OCI-M1 (cell line): Measurements from ENCODE around the gene SMYD3.

Experiments
- DNase-seq: peaks from one replicate; lab custom pipeline; 2025; lab: John Stamatoyannopoulos, UW

Gene SMYD3

GRCh38 chr1:246029616-246030015 is 477.5 kb downstream of the SMYD3 start:
- peak; percentile 37 for DNase-seq

GRCh38 chr1:246024118-246024517 is 483.0 kb downstream of the SMYD3 start:
- DNase-seq: peak; percentile 32

GRCh38 chr1:246020211-246020954 is 486.7 kb downstream of the SMYD3 start:
- peak; percentile 17 for DNase-seq

GRCh38 chr1:246018146-246018545 is 488.9 kb downstream of the SMYD3 start:
- DNase-seq: no peak

DNA sequence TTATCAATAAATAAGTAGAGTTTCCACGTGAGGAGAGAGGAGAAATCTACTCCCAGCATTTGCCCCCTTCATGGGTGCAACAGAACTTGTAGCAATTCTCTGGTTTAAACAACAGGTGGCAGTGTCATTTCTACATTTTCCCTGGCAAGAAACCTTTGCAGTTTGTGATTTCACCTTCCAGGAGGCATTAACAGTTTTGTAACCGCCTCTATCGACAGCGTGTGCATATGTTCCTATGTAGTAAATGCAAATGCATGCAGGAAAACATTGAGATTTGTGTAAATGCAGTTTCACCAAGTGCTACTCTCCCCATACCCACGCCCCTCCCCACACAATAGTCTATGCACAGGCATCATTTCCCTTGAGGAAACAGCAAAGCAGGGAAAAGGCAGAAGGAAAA is 494.7 kb downstream of the SMYD3 start:
- DNase-seq: peak; percentile 83

DNA sequence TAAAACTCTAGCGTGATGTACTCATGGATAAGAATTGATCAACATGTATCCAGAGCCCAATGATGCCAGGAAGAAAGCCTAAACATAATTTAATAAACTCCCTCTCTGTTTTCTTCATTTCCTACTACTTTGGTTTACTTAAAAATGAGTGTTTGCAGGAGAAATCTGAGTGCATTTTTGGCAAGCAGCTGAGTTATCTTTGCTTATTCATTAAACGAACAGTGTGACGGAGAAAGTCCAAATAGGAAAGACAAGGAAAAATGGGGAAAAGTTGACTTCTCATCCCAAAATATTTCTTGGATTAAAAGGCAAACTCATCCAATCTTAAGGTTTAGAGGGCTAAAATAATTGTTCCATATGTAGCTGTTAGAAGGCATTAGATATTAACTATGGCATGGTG is 496.7 kb downstream of the SMYD3 start:
- DNase-seq: no peak

GRCh38 chr1:246008363-246008831 is 498.7 kb downstream of the SMYD3 start:
- no peak for DNase-seq

GRCh38 chr1:246005067-246005466 is 502.0 kb downstream of the SMYD3 start:
- peak; percentile 41 for DNase-seq

GRCh38 chr1:246004301-246004700 is 502.8 kb downstream of the SMYD3 start:
- DNase-seq: no peak

DNA sequence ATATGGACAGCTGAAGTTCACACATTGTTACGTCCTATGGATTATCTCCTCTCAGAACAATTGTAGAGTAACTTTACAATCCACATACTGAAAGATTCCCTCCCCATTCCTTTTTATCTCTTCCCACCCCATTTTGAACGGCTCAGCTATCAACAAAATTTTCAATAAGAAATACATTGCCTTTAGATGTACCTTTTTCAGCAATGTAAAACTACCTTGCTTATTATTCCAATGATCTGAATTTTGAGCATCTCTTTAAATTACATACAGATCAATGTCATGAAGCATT is 503.7 kb downstream of the SMYD3 start:
- no peak for DNase-seq

GRCh38 chr1:246002725-246003441 is 504.2 kb downstream of the SMYD3 start:
- DNase-seq: peak; percentile 93

GRCh38 chr1:246001837-246002230 is 505.2 kb downstream of the SMYD3 start:
- no peak for DNase-seq

- no peak for DNase-seq
These were observed 505.8 kb downstream of the SMYD3 start for GRCh38 chr1:246001142-246001836.

- no peak for DNase-seq
These were observed 506.5 kb downstream of the SMYD3 start for GRCh38 chr1:246000638-246001015.

DNA sequence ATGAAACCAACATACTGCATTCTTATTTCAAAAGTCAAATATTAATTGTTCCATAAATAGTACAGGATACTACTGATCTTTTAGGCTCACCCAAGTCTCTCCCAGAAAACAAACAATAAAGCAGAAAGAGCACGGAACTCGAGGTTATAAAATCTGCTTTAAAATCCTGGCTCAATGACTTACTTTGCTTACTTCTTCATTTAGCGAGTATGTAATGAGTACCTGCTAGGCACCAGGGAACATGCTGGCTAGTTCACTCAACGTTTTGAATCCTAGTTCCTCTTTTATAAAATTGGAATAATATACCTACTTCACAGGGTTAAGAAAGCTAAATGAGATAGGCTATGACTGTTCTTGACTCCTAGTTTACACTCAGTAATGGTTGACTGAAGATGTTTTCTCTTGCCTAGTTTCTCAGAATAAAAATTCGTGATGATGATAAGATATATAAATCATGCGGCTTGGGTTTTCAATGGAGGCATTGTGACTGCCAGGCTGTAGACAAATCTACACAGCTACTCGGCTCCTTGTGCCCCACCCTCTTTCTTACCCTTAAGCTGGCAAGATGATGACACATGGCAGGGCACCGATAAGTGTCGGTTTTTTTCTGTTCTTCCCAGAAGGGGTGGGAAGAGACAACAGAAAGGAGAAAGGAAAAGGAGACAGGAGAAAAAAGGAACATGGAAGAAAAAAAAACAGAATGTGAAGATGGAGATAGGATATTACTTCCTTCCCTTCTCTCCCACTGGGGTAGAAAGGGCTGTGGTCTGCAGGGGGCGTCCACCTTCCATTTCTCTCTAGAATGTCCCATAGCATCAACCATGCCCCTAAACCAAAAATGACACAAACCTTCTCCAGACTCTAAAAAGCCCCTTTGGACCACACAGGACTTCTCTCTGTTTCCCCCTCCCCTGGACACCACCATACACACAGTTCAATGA is 507.1 kb downstream of the SMYD3 start:
- DNase-seq: peak; percentile 67

DNA sequence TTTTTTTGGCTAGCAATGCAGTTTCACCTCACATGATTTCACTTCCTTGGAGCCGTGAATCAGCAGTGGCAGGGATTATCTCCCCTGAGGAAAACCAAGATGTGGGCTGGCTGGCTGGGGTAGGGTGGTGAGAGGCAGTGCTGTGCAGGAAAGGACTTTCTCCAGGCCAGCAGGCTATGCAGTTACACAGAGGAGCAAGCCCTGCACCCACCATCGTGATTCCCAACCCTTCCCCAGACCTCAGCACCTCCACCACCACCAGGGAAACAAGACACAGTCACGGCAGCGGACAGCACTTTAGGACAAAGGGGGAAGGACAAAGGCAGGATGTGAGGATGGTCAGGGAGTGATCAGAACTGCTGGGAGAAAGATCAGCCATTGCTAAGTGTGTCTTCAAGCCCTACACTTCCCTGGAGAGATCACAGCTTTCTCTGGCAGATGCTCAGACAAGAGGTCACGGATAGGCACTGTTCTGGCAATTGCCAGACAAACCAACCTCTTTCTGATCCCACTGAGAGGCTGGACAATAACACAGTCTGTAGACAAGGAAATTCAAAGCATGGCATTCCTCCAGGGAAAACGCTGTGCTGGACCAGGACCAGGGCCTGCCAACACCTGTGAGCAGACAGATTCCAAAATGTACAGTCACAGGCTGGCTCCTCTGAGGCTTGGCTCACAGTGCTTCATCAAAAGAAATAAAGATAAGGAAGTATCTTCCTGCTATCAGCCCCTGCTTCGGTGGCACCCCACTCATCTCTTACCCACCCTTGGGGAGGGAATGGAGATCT is 509.4 kb downstream of the SMYD3 start:
- no peak for DNase-seq

- DNase-seq: no peak
These were observed 510.3 kb downstream of the SMYD3 start for GRCh38 chr1:245996811-245997210.

- no peak for DNase-seq
These were observed 511.6 kb downstream of the SMYD3 start for GRCh38 chr1:245995474-245995873.

- peak; percentile 45 for DNase-seq
These were observed 515.8 kb downstream of the SMYD3 start for GRCh38 chr1:245991266-245991665.

- DNase-seq: peak; percentile 73
These were observed 516.6 kb downstream of the SMYD3 start for GRCh38 chr1:245990315-245991022.
